Dermis microvascular lymphatic vessel endothelial cell (primary cell): ENCODE data around the gene NOX5. TPM values are rescaled to one million over a fixed set of nuclear protein-coding genes. Genes with fewer than 3 reads are reported as not detected.
"Not testable (repeated sequence)": the region's sequence is repeated elsewhere in the genome, so short reads cannot be mapped to it uniquely, and the experiment has no call there.

Experiments used
- DNase-seq, 2 donors: peaks; one replicate each; pipeline versions ENCODE4 v3.0.0 to v3.0.0-alpha.2; 2010; ENCODE audit warnings: low read depth in 2 of 2
- total RNA-seq: library from RNA; depleted of rRNA; stranded (reverse); fragments of >200 nt; gene quantifications from 2 replicates; pipeline ENCODE4 v1.2.1, GENCODE V29; 2014

NOX5 gene
- under 0.01 TPM in 1 of 2 replicates, not detected in the other for total RNA-seq

- no peak for DNase-seq
Measured at GRCh38 chr15:69014454-69014853, at the start of gene NOX5. NOX5 (plus strand) TSS chr15:69014695; CDS start chr15:69014736, 41 bp downstream.

GRCh38 chr15:68966996-68967395 is 47.5 kb upstream of the NOX5 start:
- DNase-seq, result peak in 1 of 2 donors; percentile 13

GRCh38 chr15:68967948-68968347 is 46.5 kb upstream of the NOX5 start:
- no peak for DNase-seq

- no peak for DNase-seq
Measured at GRCh38 chr15:68969298-68969697, 45.2 kb upstream of the NOX5 start.

GRCh38 chr15:68972201-68973065 is 42.1 kb upstream of the NOX5 start:
- DNase-seq, result no peak

GRCh38 chr15:68975651-68976160 is 38.8 kb upstream of the NOX5 start:
- not testable (repeated sequence) for DNase-seq

- not testable (repeated sequence) for DNase-seq
Measured at GRCh38 chr15:68977426-68977825, 37.1 kb upstream of the NOX5 start.

- DNase-seq, result no peak
Measured at GRCh38 chr15:68979006-68979405, 35.5 kb upstream of the NOX5 start.

- no peak for DNase-seq
Measured at GRCh38 chr15:68979816-68980215, 34.7 kb upstream of the NOX5 start.

GRCh38 chr15:68980786-68981185 is 33.7 kb upstream of the NOX5 start:
- DNase-seq, result no peak

GRCh38 chr15:68981941-68982340 is 32.6 kb upstream of the NOX5 start:
- DNase-seq, result no peak

- DNase-seq, result no peak
Measured at GRCh38 chr15:68982976-68983563, 31.4 kb upstream of the NOX5 start.

GRCh38 chr15:68983961-68984481 is 30.5 kb upstream of the NOX5 start:
- no peak for DNase-seq

GRCh38 chr15:68984586-68984985 is 29.9 kb upstream of the NOX5 start:
- DNase-seq, result no peak

GRCh38 chr15:68985361-68985891 is 29.1 kb upstream of the NOX5 start:
- DNase-seq, result no peak

- no peak for DNase-seq
Measured at GRCh38 chr15:68986322-68986721, 28.2 kb upstream of the NOX5 start.

- DNase-seq, result no peak
Measured at GRCh38 chr15:68987120-68987519, 27.4 kb upstream of the NOX5 start.

GRCh38 chr15:68987676-68988075 is 26.8 kb upstream of the NOX5 start:
- DNase-seq, result no peak

- no peak for DNase-seq
Measured at GRCh38 chr15:68989541-68990230, 24.8 kb upstream of the NOX5 start.

- DNase-seq, result no peak
Measured at GRCh38 chr15:68990231-68990991, 24.1 kb upstream of the NOX5 start.

- no peak for DNase-seq
Measured at GRCh38 chr15:68990992-68991500, 23.4 kb upstream of the NOX5 start.
